HG03457 (cell line): ENCODE data around the gene UBE2G1.
"Not testable (repeated sequence)": the region's sequence is repeated elsewhere in the genome, so short reads cannot be mapped to it uniquely, and the experiment has no call there.

Experiments
- ATAC-seq: cut with Tn5 transposase; IDR thresholded peaks from one replicate; pipeline ENCODE4 v1.9.1; 2021; ENCODE audit warnings: moderate number of reproducible peaks; ENCODE audit not compliant: unreplicated experiment

Gene UBE2G1, protein sequence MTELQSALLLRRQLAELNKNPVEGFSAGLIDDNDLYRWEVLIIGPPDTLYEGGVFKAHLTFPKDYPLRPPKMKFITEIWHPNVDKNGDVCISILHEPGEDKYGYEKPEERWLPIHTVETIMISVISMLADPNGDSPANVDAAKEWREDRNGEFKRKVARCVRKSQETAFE

DNA sequence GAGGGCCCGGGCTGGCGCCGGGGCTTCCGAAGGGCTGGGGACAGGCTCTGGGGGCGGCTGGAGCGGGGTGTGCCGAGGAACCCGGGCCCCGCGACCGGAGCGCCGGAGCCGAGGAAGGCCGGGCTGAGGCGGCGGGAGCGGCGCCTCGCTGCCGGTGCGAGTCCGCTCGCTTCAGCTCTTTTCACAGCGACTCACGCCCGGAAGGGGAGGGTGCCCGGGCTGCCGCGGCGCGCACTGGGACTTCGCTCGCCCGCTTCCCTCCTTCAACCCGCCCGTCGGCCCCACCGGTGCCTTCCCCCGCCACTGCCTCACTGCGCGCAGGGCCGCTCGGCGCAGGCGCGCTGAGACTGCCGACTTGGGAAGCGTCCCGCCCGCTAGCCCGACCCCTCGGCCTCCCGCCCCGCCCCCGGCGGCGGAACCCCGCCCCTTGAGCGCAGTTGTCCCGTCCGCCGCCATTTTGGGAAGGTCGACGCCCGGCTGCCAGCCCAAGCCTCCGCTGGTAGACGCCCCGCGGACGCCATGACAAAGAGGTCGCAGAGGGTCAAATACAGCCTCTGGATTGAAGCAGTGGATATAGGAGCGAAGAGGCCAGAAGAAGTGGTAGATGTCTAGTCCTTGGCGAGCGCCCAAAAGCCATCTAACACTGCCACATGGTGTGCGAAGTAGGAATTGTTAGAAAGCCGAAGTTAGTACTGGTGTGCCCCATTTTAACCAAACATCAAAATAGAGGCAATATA, at the start of gene UBE2G1:
Gene UBE2G1, minus strand, starts transcription at position 349 of the 737 bp plus-strand sequence. CDS start 359 bp downstream, outside the sequence.
- ATAC-seq: peak; percentile 53

DNA sequence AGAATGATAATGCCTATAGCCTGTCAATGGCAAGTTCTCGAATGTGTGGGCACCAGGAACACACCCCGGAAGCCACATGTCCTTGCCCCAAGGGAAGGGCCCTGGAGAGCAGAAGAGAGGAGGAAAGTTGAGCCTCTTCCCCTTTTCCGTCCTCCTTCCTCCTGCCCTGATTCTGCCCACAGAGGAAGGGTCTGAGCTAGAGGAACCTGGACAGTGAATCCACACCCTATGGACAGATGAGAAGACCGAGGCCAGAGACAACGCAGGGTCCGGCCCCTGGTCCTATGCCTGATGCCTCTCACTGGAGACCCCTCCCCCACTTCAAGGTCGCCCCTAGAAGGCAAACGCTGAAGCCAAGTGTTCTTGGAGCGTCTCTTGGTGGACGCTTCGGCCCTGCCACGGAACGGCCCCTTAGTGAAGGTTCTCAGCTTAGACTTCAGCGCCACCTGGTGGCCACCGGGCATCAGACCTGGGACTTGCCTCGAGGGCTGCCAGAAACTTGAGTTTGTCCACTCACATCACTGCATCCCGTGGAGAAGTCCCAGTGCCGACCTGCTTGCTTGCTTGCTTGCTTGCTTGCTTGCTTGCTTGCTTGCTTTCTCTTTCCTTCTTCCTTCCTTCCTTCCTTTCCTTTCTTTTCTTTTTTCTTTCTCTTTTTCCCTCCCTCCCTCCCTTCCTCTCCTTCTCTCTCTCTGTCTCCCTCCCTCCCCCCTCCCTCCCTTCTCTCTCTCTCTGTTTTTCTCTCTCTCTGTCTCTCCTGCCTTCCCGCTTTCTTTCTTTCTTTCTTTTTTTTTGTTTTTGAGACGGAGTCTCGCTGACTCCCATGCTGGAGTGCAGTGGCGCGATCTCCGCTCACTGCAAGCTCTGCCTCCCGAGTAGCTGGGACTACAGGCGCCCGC, 46.7 kb upstream of the UBE2G1 start:
- ATAC-seq: no peak

DNA sequence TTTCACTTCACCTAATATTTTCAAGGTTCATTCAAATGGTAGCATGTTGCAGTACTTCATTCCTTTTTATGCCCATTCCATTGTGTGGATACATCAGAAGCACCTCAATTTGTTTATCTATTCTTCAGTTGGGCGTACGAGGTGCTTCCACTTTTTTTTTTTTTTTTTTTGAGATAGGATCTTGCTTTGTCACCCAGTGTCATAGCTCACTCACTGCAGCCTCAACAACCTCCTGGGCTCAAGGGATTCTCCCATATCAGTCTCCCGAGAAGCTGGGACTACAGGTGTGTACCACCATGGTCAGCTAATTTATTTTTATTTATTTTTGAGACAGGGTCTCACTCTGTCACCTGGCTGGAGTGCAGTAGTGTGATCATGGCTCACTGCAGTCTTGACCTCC, 44.7 kb upstream of the UBE2G1 start:
- ATAC-seq: no peak

DNA sequence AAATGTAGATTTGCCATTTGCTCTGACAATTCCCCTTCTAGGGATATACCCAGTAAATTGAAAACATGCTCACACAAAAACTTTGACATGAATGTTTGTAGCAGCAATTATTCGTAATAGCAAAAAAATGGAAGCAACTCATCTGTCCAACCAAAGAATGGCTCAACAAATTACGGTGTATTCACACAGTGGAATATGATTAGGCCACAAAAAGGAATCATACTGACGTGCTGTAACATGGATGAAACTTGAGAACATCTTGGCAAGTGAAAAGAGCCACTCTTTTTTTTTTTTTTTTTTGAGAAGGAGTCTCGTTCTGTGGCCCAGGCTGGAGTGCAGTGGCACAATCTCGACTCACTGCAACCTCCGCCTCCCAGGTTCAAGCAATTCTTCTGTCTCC, 43.2 kb upstream of the UBE2G1 start:
- ATAC-seq: no peak

DNA sequence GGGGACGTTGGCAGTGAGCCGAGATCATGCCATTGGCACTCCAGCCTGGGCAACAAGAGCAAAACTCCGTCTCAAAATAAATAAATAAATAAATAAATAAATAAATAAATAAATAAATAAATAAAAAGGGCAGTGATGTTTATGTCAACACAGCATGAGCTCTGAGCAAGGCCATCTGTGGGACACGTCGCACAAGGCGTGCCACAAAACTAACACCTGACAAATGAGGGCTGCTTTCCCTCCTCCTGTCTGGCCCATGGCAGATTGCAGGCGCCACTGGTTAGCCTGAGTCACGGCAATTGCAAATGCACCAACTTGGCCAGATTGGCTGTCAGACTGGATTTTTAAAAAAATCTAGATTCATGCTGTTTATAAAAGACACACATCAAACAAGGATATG, 41.4 kb upstream of the UBE2G1 start:
- no peak for ATAC-seq

DNA sequence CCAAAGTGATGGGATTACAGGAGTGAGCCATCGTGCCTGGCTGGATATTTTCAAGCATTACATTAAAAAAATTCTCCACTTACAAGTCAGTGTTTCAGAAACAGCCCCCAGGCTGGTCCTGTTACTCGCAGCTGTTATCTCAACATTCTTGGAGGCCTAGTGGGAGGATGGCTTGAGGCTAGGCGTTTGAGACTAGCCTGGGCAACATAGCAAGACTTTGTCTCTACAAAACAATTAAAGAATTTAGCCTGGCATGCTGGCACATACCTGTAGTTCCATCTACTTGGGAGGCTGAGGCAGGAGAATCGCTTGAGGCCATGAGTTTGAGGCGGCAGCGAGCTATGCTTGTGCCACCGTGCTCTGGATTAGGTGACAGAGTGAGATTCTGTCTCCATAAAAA, 40.7 kb upstream of the UBE2G1 start:
- no peak for ATAC-seq

DNA sequence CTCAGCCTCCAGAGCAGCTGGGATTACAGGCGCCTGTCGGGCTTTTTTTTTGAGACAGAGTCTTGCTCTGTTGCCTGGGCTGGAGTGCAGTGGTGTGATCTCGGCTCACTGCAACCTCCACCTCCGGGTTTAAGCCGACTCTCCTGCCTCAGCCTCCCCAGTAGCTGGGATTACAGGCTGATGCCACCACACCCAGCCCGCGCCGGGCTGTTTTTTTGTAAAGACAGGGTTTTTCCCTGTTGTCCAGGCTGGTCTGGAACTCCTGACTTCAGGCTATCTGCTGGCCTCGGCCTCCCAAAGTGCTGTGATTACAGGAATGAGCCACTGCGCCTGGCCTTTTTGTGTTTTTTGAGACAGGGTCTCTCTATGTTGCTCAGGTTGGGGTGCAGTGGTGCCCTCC, 39.9 kb upstream of the UBE2G1 start:
- ATAC-seq: no peak

DNA sequence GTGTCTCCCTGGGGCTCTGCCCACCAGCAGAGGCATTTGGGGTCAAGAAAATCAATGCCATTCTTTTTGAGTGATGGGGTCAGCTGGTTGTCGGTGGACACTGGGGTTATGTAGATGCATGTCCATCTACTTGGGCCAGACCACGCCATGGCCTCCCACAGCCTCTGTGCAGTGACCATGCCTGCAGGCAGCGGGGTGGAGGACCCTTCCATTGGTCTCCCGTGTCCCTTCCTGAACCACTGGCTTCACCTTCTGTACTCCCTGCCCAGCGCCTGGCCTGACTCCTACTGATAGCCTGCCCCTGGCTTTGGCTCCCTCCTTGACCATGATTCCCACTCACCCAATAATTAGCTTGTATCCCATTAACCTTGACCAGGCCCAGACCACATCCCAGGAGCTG, 39.2 kb upstream of the UBE2G1 start:
- no peak for ATAC-seq

DNA sequence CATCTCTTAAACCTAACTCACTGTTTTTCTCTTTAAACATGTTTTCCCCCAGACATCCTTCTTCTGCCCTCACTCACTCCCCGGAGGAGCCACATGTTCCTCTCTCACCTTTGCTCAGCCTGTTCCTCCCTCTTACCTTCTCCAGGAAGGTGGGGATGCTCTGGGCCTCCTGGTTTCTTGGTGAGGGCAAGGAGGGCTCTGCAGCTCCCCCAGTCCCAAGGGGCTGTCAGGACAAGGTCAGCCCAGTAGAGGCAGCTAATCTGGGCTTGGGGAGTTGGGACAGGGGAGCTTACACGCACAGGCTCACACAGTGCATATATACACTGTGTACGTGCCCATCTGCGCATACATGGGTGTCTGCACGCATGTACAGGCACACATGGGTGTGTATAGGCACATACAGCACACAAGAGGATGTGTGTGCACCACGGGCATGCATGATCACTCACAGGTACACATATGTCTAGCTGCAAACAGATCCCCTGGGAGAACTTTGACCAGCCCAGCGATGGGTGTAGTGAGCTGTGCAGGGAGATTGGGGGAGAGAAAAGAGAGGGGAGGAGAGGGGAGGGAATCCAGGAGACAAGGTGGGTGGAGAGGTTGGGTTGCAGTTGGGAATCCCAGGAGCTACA, 38.7 kb upstream of the UBE2G1 start:
- no peak for ATAC-seq

DNA sequence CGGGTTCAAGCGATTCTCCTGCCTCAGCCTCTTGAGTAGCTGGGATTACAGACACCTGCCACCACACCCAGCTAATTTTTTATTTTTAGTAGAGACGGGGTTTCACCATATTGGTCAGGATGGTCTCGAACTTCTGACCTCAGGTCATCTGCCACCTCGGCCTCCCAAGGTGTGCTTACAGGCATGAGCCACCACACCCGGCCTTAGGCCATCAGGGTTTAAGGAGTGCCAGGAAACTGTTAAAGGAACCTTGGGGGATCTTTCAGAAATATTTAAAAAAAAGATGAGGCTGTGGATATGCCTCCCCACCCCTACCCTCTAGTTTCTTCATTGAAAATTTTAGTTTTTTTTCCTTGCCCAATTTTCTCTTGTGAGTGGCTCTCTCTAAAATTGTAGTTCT, 31.4 kb upstream of the UBE2G1 start:
- no peak for ATAC-seq

DNA sequence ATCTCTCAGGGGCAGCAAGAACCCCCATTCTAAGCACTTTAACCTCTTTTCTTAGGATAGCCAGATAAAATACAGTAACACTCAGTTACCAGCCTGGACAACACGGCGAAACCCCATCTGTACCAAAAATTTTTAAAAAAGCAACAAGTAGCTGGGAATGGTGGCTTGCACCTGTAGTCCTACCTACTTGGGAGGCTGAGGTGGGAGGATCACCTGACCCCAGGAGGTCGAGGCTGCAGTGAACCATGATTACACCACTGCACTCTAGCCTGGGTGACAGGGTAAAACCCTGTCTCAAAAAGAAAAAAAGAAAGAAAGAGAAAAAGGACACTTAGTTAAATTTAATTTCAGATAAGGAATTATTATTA, 28.6 kb upstream of the UBE2G1 start:
- no peak for ATAC-seq

DNA sequence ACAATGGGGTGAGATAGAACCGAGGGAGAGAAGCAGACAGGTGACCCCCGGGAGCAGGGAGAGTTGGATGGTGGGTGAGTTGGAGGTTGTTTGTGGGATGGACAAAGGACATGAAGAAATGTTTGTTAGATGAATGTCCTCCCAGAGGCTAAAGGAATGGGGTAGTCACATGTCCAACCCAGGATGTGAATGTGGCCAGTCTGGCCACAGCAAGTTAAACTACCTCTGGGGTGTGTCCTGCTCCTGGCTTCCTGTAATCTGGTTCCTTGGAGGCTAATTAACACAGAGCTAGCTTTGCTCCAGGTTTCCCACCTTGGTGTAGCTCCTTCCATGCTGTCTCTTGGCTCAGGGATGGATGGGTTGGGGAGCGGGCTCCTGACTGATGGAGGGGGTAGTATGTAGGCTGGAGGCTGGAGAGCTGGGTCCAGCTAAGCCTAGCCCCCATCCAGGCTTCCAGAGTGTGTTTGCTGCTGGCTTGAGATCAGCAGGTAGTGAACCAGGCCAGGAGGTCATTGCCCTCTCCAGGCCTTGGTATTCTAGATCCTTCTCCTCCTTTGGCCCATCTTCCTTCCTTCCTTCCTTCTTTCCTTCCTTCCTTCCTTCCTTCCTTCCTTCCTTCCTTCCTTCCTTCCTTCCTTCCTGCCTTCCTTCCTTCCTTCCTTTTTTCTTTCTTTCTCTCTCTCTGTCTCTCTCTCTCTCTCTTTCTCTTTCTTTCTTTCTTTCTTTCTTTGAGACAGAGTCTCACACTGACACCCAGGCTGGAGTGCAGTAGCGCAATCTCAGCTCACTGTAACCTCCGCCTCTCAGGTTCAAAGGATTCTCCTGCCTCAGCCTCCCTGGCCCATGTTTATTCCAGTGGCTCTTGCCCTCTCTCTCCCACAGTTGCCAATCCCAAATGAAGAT, 28.0 kb upstream of the UBE2G1 start:
- ATAC-seq: no peak

DNA sequence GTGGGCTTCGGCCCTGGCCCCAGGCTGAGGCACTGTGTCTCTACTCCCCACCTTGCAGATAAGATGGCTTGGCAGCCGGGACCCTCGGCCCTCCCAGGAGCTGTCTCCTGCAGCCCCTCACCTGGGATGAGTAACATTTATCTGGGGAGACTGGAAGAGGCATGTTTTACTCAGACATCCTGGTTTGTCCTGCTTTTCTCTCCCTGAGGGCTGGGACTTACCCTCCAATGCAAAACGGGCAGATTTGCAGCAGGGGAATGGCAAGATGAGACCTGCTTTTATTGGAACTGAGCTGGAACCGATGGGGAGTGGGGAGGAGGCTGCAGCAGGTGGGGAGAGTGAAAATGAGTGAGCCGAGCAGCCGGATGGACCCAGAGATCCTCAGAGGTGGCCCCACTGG, 27.3 kb upstream of the UBE2G1 start:
- no peak for ATAC-seq

DNA sequence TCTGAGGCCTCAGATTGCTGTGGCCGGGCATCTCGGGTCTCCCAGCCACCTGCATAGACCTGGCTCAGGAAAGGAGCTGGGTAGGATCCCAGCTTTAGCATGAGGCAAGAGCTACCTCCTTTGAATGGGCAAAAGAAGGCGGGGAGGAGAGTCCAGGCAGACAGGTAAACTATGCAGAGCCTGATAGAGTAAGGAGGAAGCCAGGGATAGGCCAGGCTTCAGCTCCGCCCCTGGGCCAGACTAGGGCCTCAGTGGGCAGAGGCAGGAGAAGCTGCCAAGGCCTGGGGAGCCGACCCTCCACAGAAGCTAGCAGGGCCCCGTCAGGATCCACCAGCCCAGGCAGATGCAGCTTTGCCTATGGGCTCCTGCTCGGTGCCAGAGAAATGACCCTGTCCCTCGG, 22.6 kb upstream of the UBE2G1 start:
- no peak for ATAC-seq

DNA sequence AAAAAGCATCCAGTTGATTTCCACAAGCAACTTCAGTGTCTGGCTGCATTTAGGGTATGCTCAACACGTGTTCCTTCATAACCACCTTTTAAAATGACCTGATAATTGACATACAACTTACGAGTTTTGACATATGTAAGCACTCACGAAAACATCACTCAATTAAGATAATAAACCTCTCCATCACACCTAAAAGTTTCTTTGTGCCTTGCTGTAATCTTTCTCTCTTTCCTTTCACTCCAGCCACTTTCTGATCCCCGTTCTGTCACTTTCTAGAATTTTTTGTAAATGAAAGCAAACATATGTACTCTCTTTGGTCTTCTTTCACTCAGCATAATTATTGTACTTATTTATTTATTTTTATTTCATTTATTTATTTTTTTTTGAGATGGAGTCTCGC, 20.7 kb upstream of the UBE2G1 start:
- ATAC-seq: no peak

DNA sequence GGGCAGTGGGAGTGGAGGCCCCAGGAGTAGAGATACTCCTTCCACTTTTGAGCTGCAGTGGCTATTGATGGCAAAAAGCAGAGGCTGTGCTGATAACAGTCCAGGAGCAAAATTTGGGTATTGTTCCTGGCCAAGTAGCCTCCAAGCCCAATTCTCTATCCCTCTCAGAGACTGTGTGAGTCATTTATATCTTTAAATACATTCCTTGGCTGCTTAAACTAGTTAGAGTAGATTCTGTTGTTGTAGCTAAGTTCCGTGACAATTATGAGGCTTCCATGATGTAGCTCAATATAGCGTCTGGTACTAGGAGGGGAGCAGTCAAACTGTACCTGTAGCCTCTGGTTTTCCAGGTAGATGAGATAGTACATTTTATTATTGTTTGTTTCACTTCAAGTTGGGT, 19.9 kb upstream of the UBE2G1 start:
- no peak for ATAC-seq

DNA sequence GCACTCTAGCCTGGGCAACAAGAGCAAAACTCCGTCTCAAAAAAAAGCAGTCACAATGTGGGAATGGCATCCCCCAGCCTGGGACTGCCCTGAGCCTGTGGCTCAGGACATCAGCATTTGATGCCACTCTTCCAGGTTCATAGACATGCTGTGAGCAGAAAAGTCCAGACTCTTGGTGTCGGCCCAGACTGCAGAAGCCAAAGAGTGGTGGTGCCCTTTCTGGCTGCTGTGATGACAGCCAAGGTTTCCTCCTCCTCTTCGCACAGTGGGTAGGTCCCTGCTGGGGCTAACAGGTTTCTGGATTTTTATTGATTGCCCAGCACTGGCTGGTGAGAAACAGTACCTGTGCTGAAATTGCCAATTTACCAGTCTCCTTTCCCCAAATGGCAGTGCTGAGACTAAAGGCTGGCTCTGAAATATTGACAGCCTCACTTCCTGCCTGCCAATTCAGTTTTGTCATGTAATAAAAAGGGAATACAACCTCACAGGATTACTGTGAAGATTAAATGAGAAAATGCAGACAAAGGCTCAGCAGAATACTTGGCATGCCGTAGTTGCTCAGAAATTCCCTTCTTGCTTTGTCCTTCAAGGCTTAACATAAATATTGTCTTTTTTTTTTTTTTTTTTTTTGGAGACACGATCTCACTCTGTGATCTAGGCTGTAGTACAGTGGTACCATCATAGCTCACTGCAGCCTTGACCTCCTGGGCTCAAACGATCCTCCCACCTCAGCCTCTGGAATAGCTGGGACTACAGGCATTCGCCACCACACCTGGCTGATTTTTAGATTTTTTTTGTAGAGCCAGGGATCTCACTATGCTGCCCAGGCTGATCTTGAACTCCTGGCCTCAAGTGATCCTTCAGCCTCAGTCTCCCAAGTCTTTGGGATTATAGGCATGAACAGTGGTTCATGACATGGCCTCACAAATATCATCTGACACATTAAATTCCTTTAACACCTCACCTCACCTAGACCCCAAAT, 15.5 kb upstream of the UBE2G1 start:
- ATAC-seq: no peak

DNA sequence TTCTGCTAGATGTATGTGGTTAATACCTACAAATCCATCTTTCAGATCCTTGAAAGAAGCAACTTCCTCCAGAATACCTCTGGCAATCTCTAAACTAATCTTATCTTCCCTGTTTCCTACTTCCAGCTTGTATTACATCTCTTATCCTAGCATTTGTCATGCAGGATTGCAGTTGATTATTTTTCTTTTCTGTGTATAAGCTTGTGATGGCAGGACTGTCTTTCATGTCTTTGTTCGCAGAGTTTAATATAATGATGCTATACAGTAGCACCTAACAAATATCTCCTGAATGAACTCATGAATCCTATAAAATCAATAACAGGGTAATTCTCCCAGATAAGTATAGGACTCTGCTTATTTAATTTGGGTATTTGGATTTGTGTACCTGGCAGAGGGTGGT, 12.2 kb upstream of the UBE2G1 start:
- ATAC-seq: no peak

DNA sequence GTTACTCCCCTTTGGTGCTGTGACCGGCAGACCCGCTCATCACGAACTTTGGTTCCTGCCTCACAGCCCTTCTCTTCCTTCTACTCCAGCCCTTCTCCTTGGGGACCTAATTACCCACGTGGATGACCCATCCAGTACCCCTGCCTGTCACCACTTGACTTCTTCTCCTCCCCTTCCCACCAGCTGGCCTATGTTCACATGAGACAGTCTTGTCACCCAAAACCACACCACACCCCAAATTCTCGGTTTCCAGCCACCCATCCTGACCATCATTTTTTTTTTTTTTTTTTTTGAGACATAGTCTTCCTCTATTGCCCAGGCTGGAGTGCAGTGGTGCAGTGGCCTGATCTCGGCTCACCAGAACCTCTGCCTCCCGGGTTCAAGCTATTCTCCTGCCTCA, 10.8 kb upstream of the UBE2G1 start:
- ATAC-seq: not testable (repeated sequence)
